Neural cell (in vitro differentiated cells): ENCODE results near the gene SLC25A13. TPM values are rescaled to one million over a fixed set of nuclear protein-coding genes. Genes with fewer than 3 reads are reported as not detected.

Experiments used
- H2AFZ ChIP-seq: fragments of 200-600, 300-800 bp; sonication (generic), shearing (Covaris generic); 2 replicates; pipeline ENCODE4 v1.6.0; 2014; ENCODE audit warnings: low read depth, mild to moderate bottlenecking, antibody characterized with exemption, low read length, moderate library complexity
- H3F3A ChIP-seq: fragments of 200-600 bp; shearing (Covaris generic); 2 replicates; pipeline ENCODE4 v1.6.1; 2016; ENCODE audit warnings: mild to moderate bottlenecking, moderate library complexity, mixed read lengths, antibody characterized with exemption, low read length; ENCODE audit not compliant: insufficient read depth, poor library complexity, severe bottlenecking
- H3K27ac ChIP-seq: fragments of 200-600, 300-800 bp; sonication (generic), shearing (Covaris generic); 2 replicates; pipeline ENCODE4 v1.5.1; 2014; ENCODE audit warnings: mild to moderate bottlenecking, low read length, moderate library complexity
- H3K27me3 ChIP-seq: fragments of 300-800, 200-600 bp; sonication (generic), shearing (Covaris generic); 2 replicates; pipeline ENCODE4 v1.6.0; 2014; ENCODE audit warnings: mild to moderate bottlenecking, low read depth, low read length, moderate library complexity; ENCODE audit not compliant: insufficient read depth
- H3K36me3 ChIP-seq: fragments of 300-800, 200-600 bp; sonication (generic), shearing (Covaris generic); 2 replicates; pipeline ENCODE4 v1.5.1; 2014; ENCODE audit warnings: mild to moderate bottlenecking, antibody characterized with exemption, low read length, moderate library complexity; ENCODE audit not compliant: insufficient read depth
- H3K4me2 ChIP-seq: fragments of 300-800, 200-600 bp; sonication (generic), shearing (Covaris generic); 2 replicates; pipeline ENCODE4 v1.6.0; 2014; ENCODE audit warnings: mild to moderate bottlenecking, low read length
- H3K4me3 ChIP-seq: fragments of 300-800, 200-600 bp; sonication (generic), shearing (Covaris generic); 2 replicates; pipeline ENCODE4 v1.5.1; 2014; ENCODE audit warnings: mild to moderate bottlenecking, low read length, moderate library complexity
- H3K79me2 ChIP-seq: fragments of 200-600 bp; shearing (Covaris generic); replicated peaks from 2 replicates; pipeline ENCODE4 v1.6.0; 2014; ENCODE audit warnings: mild to moderate bottlenecking, low read length, moderate library complexity; ENCODE audit not compliant: insufficient read depth
- H3K9ac ChIP-seq: fragments of 300-800, 200-600 bp; sonication (generic), shearing (Covaris generic); 2 replicates; pipeline ENCODE4 v1.6.1; 2016; ENCODE audit warnings: mild to moderate bottlenecking, low read length, mixed read lengths
- H3K9me2 ChIP-seq: fragments of 200-600 bp; shearing (Covaris generic); 2 replicates; pipeline ENCODE4 v1.6.1; 2016; ENCODE audit warnings: mild to moderate bottlenecking, low read length, mixed read lengths; ENCODE audit not compliant: insufficient read depth
- H3K9me3 ChIP-seq: fragments of 200-600, 300-800 bp; sonication (generic), shearing (Covaris generic); 2 replicates; pipeline ENCODE4 v1.6.1; 2016; ENCODE audit warnings: mild to moderate bottlenecking, mixed run types, low read length, moderate library complexity, mixed read lengths
- H4K20me1 ChIP-seq: fragments of 200-600 bp; shearing (Covaris generic); 2 replicates; pipeline ENCODE4 v1.6.1; 2016; ENCODE audit warnings: mild to moderate bottlenecking, mixed run types; ENCODE audit not compliant: insufficient read depth
- CTCF ChIP-seq: fragments of 450-650 bp; IDR thresholded peaks from 2 replicates; pipeline ENCODE4 v1.5.1; 2014; ENCODE audit warnings: antibody characterized with exemption, mild to moderate bottlenecking, moderate library complexity; ENCODE audit not compliant: poor library complexity, severe bottlenecking
- EP300 ChIP-seq: fragments of 450-650 bp; conservative IDR thresholded peaks from 2 replicates; pipeline ENCODE4 v1.6.1; 2014; ENCODE audit warnings: antibody characterized with exemption, mild to moderate bottlenecking, moderate library complexity; ENCODE audit not compliant: poor library complexity, severe bottlenecking
- EZH2 ChIP-seq: fragments of 200-600, 300-800 bp; shearing (Covaris generic), sonication (generic); IDR thresholded peaks from 2 replicates; pipeline ENCODE4 v1.6.1; 2014; ENCODE audit warnings: antibody characterized with exemption, low read length, borderline replicate concordance, mild to moderate bottlenecking; ENCODE audit not compliant: insufficient read depth, poor library complexity, severe bottlenecking
- MXI1 ChIP-seq: fragments of 450-650 bp; conservative IDR thresholded peaks from 2 replicates; pipeline ENCODE4 v1.6.1; 2014; ENCODE audit warnings: antibody characterized with exemption, mild to moderate bottlenecking; ENCODE audit not compliant: poor library complexity, severe bottlenecking
- POLR2AphosphoS5 ChIP-seq: IDR thresholded peaks from 2 replicates; pipeline ENCODE4 v1.6.1; 2012
- RAD21 ChIP-seq: fragments of 450-650 bp; conservative IDR thresholded peaks from 2 replicates; pipeline ENCODE4 v1.6.1; 2014; ENCODE audit warnings: antibody characterized with exemption, mild to moderate bottlenecking, moderate library complexity
- REST ChIP-seq: IDR thresholded peaks from 2 replicates; pipeline ENCODE4 v1.6.1; 2012; ENCODE audit warnings: borderline replicate concordance
- SMC3 ChIP-seq: fragments of 450-650 bp; conservative IDR thresholded peaks from 2 replicates; pipeline ENCODE4 v1.6.1; 2014; ENCODE audit warnings: antibody characterized with exemption, mild to moderate bottlenecking, moderate library complexity; ENCODE audit not compliant: poor library complexity
- TAF1 ChIP-seq: IDR thresholded peaks from 2 replicates; pipeline ENCODE4 v1.6.1; 2012; ENCODE audit warnings: low read depth
- polyA plus RNA-seq: library from polyadenylated mRNA; depleted of rRNA; stranded (reverse); fragments of >200 nt; gene quantifications from 2 replicates; pipeline ENCODE4 v1.2.3, GENCODE V29; 2014

Gene SLC25A13
- polyA plus RNA-seq, 1 donor from 2014 or later: 20.2 TPM

- TF ChIP-seq POLR2AphosphoS5: no peak
- TF ChIP-seq MXI1: no peak
- no peak for TF ChIP-seq TAF1
- no peak for TF ChIP-seq RAD21
- no peak for TF ChIP-seq EZH2
- TF ChIP-seq CTCF: no peak
- TF ChIP-seq SMC3: no peak
- no peak for TF ChIP-seq REST
- TF ChIP-seq EP300: no peak
- no peak overlapping the region for H3K27ac ChIP-seq
Measured at GRCh38 chr7:96273716-96274115, 48.2 kb downstream of the SLC25A13 start.

GRCh38 chr7:96269246-96269994 is 52.5 kb downstream of the SLC25A13 start:
- Histone ChIP-seq H3K9me2 (no peaks in the 10 kb centered on the region), H3K36me3 (no peaks in the 10 kb centered on the region), H3K4me3 (no peak overlapping the region), H3K79me2 (no peaks in the 10 kb centered on the region), H2AFZ (no peak overlapping the region), H3F3A (no peaks in the 10 kb centered on the region), H4K20me1 (no peaks in the 10 kb centered on the region), H3K9ac (no peak overlapping the region), H3K27ac (no peak overlapping the region), H3K27me3 (no peaks in the 10 kb centered on the region), H3K4me2 (no peak overlapping the region), H3K9me3 (no peaks in the 10 kb centered on the region)
- TF ChIP-seq TAF1 (no peak), CTCF (no peak), POLR2AphosphoS5 (no peak), RAD21 (no peak), EZH2 (no peak), EP300 (no peak), MXI1 (no peak), SMC3 (no peak), REST (no peak)

More at GRCh38 chr7:96273716-96274115, 48.2 kb downstream of the SLC25A13 start:
- Histone ChIP-seq H3K27me3 (no peaks in the 10 kb centered on the region), H3F3A (no peaks in the 10 kb centered on the region), H3K9me3 (no peaks in the 10 kb centered on the region), H4K20me1 (no peaks in the 10 kb centered on the region), H3K4me3 (no peak overlapping the region), H3K9me2 (no peaks in the 10 kb centered on the region), H3K79me2 (no peaks in the 10 kb centered on the region), H3K36me3 (no peaks in the 10 kb centered on the region), H3K4me2 (no peak overlapping the region), H3K9ac (no peak overlapping the region), H2AFZ (no peak overlapping the region)
